ENCODE results near the gene MRPL39. TPM values are rescaled to one million over a fixed set of nuclear protein-coding genes. Genes with fewer than 3 reads are reported as not detected.

MRPL39 gene
- total and polyA plus RNA-seq, 5 donors from 2014 or later: 13.2 to 58.6 (median 51.0) TPM

GRCh38 chr21:25566645-25567044 is 40.6 kb downstream of the MRPL39 start:
- Mint-ChIP-seq H3K27me3 (no peaks in the 10 kb centered on the region), H3K4me1 (peaks cover 58 to 87% (median 80%) of the 10 kb centered on the region in 4 donors), H3K4me3 (peak overlapping the region; percentile 38 to 95 (median 78)), H3K9me3 (no peaks in the 10 kb centered on the region), H3K27ac (peak overlapping the region; percentile 77 to 85 (median 85)), H3K36me3 (no peaks in the 10 kb centered on the region)
- no peaks in the 10 kb centered on the region for H3K27me3 ChIP-seq (ENCODE audit: control insufficient read depth, insufficient read depth, low read length)
- ATAC-seq (ENCODE audit: low read depth in 2 of 2): no peak
- H3K9me3 ChIP-seq (ENCODE audit: control insufficient read depth in 2 of 2, low read length in 2 of 2): no peaks in the 10 kb centered on the region
- no peak for DNase-seq
- H3K4me1 ChIP-seq (ENCODE audit: control insufficient read depth, insufficient read depth, low read length, poor library complexity, severe bottlenecking): peaks cover 82% of the 10 kb centered on the region
- H3K36me3 ChIP-seq (ENCODE audit: control insufficient read depth, insufficient read depth, low read length): no peaks in the 10 kb centered on the region
- peak overlapping the region; percentile 87 for H3K27ac ChIP-seq (ENCODE audit: insufficient read depth, low read length, poor library complexity, severe bottlenecking)
- peak overlapping the region; percentile 93 for H3K4me3 ChIP-seq (ENCODE audit: low read depth, low read length)

GRCh38 chr21:25565272-25566211 is 41.7 kb downstream of the MRPL39 start:
- H3K27me3 Mint-ChIP-seq: no peaks in the 10 kb centered on the region
- H3K4me3 Mint-ChIP-seq: peak overlapping the region; percentile 49 to 95 (median 76)
- Histone ChIP-seq H3K4me3 (ENCODE audit: low read depth, low read length) (peak overlapping the region; percentile 93), H3K4me1 (ENCODE audit: control insufficient read depth, insufficient read depth, low read length, poor library complexity, severe bottlenecking) (peaks cover 83% of the 10 kb centered on the region), H3K27ac (ENCODE audit: insufficient read depth, low read length, poor library complexity, severe bottlenecking) (peak overlapping the region; percentile 87), H3K27me3 (ENCODE audit: control insufficient read depth, insufficient read depth, low read length) (no peaks in the 10 kb centered on the region), H3K36me3 (ENCODE audit: control insufficient read depth, insufficient read depth, low read length) (no peaks in the 10 kb centered on the region), H3K9me3 (ENCODE audit: control insufficient read depth in 2 of 2, low read length in 2 of 2) (no peaks in the 10 kb centered on the region)
- peaks cover 56 to 87% (median 74%) of the 10 kb centered on the region in 4 donors for H3K4me1 Mint-ChIP-seq
- ATAC-seq (ENCODE audit: low read depth in 2 of 2) (no peak), DNase-seq (no peak)
- peak overlapping the region; percentile 40 to 91 (median 85) for H3K27ac Mint-ChIP-seq
- no peaks in the 10 kb centered on the region for H3K9me3 Mint-ChIP-seq
- H3K36me3 Mint-ChIP-seq: no peaks in the 10 kb centered on the region

DNA sequence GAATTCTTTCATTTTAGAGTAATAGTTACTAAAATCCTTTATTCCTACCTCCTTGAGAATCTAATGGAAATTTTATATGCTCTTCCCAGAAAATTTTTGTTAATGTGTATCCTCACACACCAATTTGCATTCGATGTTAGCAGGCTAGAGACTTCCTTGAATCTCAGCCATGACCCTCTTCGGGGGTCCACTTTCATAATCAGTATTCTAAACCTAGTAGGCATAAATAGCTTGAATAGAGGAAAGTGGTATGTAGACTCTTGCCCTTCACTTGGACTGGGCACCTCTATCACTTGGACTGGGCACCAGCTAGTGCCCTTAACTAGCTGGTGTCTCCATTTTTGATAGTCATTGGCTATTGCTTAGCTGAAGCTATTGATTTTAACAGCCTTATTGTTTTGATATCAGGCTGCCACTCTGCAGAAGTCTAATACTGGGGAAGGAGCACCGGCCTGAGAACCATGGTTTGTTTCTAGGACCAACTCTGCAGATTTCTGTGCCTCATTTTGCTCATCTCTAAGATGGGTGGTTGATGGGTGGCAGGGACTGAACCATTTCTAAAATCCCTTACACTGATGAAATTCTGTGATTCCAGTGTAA is 42.8 kb downstream of the MRPL39 start:
- Histone ChIP-seq H3K27ac (ENCODE audit: insufficient read depth, low read length, poor library complexity, severe bottlenecking) (peak overlapping the region; percentile 87), H3K27me3 (ENCODE audit: control insufficient read depth, insufficient read depth, low read length) (no peaks in the 10 kb centered on the region), H3K36me3 (ENCODE audit: control insufficient read depth, insufficient read depth, low read length) (no peaks in the 10 kb centered on the region), H3K9me3 (ENCODE audit: control insufficient read depth in 2 of 2, low read length in 2 of 2) (no peaks in the 10 kb centered on the region), H3K4me3 (ENCODE audit: low read depth, low read length) (peak overlapping the region; percentile 93), H3K4me1 (ENCODE audit: control insufficient read depth, insufficient read depth, low read length, poor library complexity, severe bottlenecking) (peaks cover 78% of the 10 kb centered on the region)
- DNase-seq (no peak), ATAC-seq (ENCODE audit: low read depth in 2 of 2) (no peak)
- Mint-ChIP-seq H3K9me3 (no peaks in the 10 kb centered on the region), H3K36me3 (no peaks in the 10 kb centered on the region), H3K27me3 (no peaks in the 10 kb centered on the region), H3K27ac (peak overlapping the region; percentile 74 to 89 (median 85)), H3K4me1 (peaks cover 51 to 83% (median 66%) of the 10 kb centered on the region in 4 donors), H3K4me3 (peak overlapping the region; percentile 93 to 99 (median 94))

GRCh38 chr21:25563361-25564116 is 43.7 kb downstream of the MRPL39 start:
- ATAC-seq (ENCODE audit: low read depth in 2 of 2): no peak
- Mint-ChIP-seq H3K9me3 (no peaks in the 10 kb centered on the region), H3K36me3 (no peaks in the 10 kb centered on the region), H3K27me3 (no peaks in the 10 kb centered on the region), H3K4me3 (peak overlapping the region; percentile 93 to 99 (median 94)), H3K27ac (peak overlapping the region; percentile 85 to 90 (median 89)), H3K4me1 (peaks cover 49 to 76% (median 60%) of the 10 kb centered on the region in 4 donors)
- peak overlapping the region; percentile 87 for H3K27ac ChIP-seq (ENCODE audit: insufficient read depth, low read length, poor library complexity, severe bottlenecking)
- H3K4me3 ChIP-seq (ENCODE audit: low read depth, low read length): peak overlapping the region; percentile 93
- no peaks in the 10 kb centered on the region for H3K9me3 ChIP-seq (ENCODE audit: control insufficient read depth in 2 of 2, low read length in 2 of 2)
- no peaks in the 10 kb centered on the region for H3K27me3 ChIP-seq (ENCODE audit: control insufficient read depth, insufficient read depth, low read length)
- no peaks in the 10 kb centered on the region for H3K36me3 ChIP-seq (ENCODE audit: control insufficient read depth, insufficient read depth, low read length)
- DNase-seq: peak in 2 of 3 donors; percentile 13 to 66
- H3K4me1 ChIP-seq (ENCODE audit: control insufficient read depth, insufficient read depth, low read length, poor library complexity, severe bottlenecking): peaks cover 73% of the 10 kb centered on the region

- H3K36me3 ChIP-seq (ENCODE audit: control insufficient read depth, insufficient read depth, low read length): no peaks in the 10 kb centered on the region
- H3K9me3 ChIP-seq (ENCODE audit: control insufficient read depth in 2 of 2, low read length in 2 of 2): no peaks in the 10 kb centered on the region
- Mint-ChIP-seq H3K36me3 (no peaks in the 10 kb centered on the region), H3K4me1 (peaks cover 45 to 68% (median 53%) of the 10 kb centered on the region in 4 donors), H3K27ac (peak overlapping the region; percentile 85 to 90 (median 89)), H3K4me3 (peak overlapping the region; percentile 93 to 99 (median 94)), H3K9me3 (no peaks in the 10 kb centered on the region), H3K27me3 (no peaks in the 10 kb centered on the region)
- DNase-seq (no peak), ATAC-seq (ENCODE audit: low read depth in 2 of 2) (no peak)
- peak overlapping the region; percentile 87 for H3K27ac ChIP-seq (ENCODE audit: insufficient read depth, low read length, poor library complexity, severe bottlenecking)
- peak overlapping the region; percentile 93 for H3K4me3 ChIP-seq (ENCODE audit: low read depth, low read length)
- no peaks in the 10 kb centered on the region for H3K27me3 ChIP-seq (ENCODE audit: control insufficient read depth, insufficient read depth, low read length)
- H3K4me1 ChIP-seq (ENCODE audit: control insufficient read depth, insufficient read depth, low read length, poor library complexity, severe bottlenecking): peaks cover 64% of the 10 kb centered on the region
These were observed 44.6 kb downstream of the MRPL39 start for GRCh38 chr21:25562660-25563059.

GRCh38 chr21:25561668-25562641 is 45.3 kb downstream of the MRPL39 start:
- H3K36me3 ChIP-seq (ENCODE audit: control insufficient read depth, insufficient read depth, low read length): no peaks in the 10 kb centered on the region
- Mint-ChIP-seq H3K27me3 (no peaks in the 10 kb centered on the region), H3K4me1 (peaks cover 38 to 61% (median 46%) of the 10 kb centered on the region in 4 donors), H3K4me3 (peak overlapping the region; percentile 93 to 99 (median 94)), H3K36me3 (no peaks in the 10 kb centered on the region), H3K9me3 (no peaks in the 10 kb centered on the region), H3K27ac (peak overlapping the region; percentile 85 to 96 (median 90))
- peak overlapping the region; percentile 93 for H3K4me3 ChIP-seq (ENCODE audit: low read depth, low read length)
- H3K27me3 ChIP-seq (ENCODE audit: control insufficient read depth, insufficient read depth, low read length): no peaks in the 10 kb centered on the region
- H3K27ac ChIP-seq (ENCODE audit: insufficient read depth, low read length, poor library complexity, severe bottlenecking): peak overlapping the region; percentile 87
- ATAC-seq (ENCODE audit: low read depth in 2 of 2) (peak; percentile 69 to 73), DNase-seq (peak; percentile 51 to 83 (median 59))
- no peaks in the 10 kb centered on the region for H3K9me3 ChIP-seq (ENCODE audit: control insufficient read depth in 2 of 2, low read length in 2 of 2)
- H3K4me1 ChIP-seq (ENCODE audit: control insufficient read depth, insufficient read depth, low read length, poor library complexity, severe bottlenecking): peaks cover 57% of the 10 kb centered on the region

All from CD4-positive, CD25-positive, alpha-beta regulatory T cell (primary cell).